Stimulated activated CD4-positive, alpha-beta T cell treated with anti-CD3 and anti-CD28 coated beads, TNF-alpha, amount 100 ng/mL, for 24 hours (primary cell): ENCODE data around the gene CADPS.
"Not testable (repeated sequence)": the region's sequence is repeated elsewhere in the genome, so short reads cannot be mapped to it uniquely, and the experiment has no call there.

Experiments
- DNase-seq, 3 experiments: peaks; one replicate each; pipeline ENCODE4 v3.0.0-alpha.2; 2020; ENCODE audit warnings: low read depth in 3 of 3

The CADPS gene

DNA sequence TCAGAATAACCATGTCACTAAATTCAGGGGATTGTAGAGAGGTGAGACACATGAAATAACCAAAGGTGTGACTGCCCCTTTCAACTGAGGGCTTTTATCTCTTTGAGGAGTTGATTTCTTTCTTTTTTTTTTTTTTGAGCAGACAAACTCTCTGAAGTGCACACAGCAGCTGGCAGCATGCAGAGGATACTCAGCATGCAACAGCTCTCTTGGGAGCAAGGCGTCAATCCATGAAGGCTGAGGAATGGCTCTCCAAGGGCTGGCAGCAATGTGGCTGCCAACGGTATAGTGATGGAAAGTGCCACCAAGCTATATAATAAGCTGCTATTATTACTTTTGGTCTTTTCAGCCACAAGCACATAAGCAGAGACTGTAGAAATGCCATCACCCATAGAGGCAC is 275.2 kb downstream of the CADPS start:
- no peak for DNase-seq

DNA sequence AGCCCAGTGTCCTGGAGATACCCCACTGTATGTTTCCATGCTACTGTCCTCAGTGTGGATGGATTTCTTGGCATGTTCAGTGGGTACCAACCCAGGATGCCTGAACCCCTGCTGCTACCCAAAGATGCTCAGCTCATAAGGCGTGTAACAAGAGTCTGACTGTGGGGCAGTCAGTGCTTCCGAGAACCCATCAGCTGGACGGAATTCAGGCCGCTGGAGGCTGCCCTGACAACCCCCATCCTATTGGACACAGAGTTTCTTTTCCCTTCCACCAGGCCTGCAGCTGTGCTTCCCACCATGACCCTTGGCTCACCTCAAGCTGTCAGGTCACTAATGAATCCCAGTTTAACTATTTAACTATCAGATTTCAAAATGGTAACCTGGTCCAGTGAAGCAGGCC is 277.7 kb downstream of the CADPS start:
- DNase-seq: no peak

DNA sequence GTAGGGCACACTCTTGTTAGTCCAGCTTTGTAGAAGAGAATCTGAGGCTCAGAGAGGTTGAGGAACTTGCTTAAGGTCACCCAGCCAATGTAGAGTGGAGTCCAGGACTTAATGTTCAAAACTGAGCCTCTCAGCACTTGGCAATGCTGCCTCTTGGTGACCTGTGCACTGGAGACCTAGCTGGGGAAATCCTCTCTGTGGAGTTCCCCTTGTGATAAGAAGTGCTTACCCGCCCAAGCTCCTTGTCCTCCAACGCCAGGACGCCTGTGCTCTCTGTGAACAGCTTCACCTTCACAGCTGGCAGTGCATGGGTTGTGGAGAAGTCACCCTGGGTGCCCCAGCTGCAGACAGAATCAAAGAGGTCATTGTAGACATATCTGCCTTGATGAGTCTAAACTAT is 282.8 kb downstream of the CADPS start:
- no peak for DNase-seq

DNA sequence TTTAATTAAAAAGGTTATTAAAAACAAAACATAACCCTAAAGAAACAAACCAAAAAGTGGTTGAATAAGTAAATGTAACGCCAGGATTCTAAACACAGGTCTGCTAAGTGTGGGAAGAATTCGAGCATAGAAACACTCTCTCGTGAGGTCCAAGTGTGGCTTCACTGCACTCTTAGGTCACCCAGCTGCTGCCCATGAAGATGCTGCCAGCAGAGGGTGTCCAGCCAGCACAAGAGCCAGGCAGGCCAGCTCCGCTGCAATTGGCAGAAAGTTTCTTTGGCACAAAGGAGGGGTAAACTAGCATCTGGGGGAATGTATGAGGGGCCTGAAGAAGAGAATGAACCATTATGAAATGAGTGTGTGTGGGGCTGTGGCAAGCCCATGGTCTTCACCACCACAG is 286.1 kb downstream of the CADPS start:
- DNase-seq: no peak

DNA sequence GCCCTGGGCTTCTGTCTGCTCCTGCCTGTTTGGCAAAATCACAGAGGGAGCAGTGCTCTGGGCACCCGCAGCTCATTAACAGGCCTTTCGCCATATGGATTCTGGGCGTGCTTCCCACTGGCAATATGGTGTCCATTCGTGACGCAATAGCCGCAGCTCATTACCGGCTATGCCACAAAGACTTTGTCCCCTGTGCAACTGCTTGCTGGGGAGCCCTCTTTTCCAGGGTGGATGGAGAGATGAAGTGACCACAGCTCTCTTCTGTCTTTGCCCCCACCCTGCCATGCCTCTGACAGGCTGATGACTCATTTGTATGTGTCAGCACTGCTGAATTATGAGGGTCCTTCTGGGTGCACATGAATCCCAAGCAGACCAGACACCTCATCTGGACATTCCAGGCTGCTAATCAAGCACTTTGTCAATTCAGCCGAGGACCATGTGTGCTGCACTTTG is 287.6 kb downstream of the CADPS start:
- no peak for DNase-seq

DNA sequence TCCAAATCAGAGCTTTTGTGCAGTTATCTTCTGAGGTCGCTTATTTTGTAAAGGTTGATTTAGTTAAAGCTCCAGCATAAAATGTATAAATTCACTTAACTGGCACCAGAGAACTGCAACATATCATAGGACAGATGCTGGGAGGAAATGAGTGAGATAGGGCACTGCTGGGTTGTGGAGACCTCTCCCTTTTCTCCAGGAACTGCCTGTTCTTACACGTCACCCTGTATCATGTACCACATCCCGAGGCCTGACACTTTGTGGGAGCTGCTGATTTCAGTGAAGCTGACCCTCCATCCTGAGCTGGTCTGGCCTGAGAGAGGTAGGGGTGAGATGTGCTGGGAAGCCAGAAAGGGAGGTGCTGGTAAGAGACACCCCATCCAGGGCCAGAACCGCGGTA is 288.0 kb downstream of the CADPS start:
- DNase-seq: no peak

DNA sequence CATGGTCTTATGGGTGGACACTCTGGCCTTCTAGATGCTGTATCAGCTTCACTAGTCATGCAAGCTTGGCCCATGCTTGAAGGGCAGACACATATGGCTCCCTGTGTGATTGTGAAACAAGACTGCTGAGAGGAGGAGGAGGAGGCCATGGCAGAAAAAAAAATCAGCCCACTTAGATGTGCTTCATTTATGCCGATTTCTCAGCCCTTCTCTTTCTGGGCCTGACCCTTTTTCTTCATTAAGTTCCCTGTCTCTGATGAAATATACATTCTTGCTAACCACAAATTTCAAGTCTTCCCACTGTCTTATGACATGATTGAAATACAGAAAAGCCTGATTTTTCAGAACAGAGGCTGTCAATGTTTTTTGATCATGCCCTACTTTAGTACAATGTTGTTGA is 288.9 kb downstream of the CADPS start:
- DNase-seq: no peak

DNA sequence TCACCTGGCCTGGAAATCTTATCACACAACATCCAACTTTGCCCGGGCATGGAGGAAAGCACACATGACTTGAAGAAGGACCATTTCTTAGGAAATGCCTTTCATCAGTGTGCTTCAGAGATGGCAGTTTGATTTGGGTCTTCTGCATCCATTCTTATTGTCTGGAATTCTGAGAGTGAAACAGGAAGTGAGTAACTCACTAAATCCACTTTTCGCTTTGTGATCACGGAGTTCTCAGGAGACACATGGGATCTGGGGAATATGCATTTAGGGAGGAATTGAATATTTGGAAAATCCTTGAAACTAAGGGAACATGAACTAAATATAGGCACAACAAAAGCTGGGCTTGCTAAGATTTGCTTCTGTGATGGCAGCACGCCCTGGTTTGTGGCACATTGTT is 289.4 kb downstream of the CADPS start:
- DNase-seq: no peak

DNA sequence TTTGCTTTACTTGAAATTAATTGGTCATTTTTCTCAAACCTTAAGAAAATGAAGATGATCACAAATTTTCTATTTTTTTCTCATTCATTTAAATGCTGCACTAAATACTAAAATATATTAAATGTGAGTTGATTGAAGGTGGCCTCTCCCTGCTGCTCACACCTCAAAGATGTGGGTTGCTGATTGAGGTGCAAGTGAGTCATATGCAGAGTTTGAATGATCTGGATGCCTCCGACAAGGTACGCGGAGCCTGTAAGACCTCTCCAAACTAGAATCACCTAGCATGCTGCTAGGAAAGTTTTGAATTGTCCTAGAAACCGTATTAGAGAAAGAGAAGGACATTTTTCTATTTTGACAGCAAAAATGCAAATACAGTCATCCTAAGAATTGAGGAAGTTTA is 290.6 kb downstream of the CADPS start:
- no peak for DNase-seq

DNA sequence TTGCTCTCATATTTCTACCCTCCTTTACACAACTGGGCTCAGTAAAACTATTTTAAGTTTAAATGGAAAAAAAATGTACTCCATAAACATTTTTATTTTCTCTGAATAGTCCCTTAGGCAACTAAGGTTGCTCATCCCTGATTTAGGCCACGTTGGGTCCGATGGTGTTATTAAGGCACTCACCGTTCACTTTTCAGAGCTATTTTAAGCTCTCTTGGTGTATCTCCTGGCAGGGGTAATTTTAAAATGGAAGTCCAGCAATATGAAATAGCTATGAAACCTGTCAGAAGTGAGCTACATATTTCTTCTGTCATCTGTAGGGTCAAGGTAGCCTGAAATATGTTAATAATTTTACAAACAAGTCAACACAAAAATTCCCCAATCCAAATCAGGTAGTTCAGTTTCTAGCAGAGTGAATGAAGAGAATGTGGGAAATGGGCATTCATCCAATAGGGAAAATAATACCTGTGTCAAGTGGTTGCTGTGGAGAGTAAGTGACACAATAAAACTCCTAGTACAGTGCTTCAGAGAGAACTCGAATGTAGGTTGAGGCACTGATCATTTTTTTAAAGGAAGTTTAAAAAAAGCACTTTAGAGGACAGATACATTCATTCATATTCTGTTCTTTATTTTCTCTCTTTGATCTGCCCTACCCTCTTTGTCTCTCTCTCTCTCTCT is 292.6 kb downstream of the CADPS start:
- no peak for DNase-seq

DNA sequence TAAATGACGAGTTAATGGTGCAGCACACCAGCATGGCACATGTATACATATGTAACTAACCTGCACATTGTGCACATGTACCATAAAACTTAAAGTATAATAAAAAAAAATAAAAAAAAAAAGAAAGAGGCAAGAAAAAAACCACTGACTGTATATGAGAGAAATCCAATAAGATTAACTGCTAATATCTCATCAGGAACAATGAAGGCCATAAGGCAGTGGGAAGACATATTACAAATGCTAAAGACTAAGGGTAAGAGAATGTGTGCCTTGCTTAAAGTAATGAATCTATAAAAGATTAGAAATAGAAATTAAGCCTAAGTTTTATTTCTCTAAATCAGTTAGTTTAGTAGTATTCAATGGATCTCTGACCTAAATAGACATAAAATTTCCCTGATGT is 294.7 kb downstream of the CADPS start:
- not testable (repeated sequence) for DNase-seq

DNA sequence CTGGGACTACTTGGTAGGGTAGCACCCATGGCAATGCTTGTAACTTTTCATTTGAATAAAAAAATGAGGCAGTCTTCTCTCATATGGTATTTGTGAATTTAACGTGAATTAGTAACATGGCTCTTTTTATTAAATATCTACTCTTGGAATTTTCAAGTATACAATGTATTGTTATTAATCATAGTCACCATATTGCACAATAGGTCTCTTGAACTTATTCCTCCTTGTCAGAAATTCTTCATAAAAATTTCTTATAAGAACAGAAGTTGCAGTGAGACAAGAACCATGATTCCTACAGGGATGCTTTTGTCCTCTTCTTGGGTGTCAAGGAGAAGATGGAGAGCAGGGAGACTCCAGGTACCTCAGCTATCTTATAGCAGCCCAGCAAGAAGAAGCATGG is 298.1 kb downstream of the CADPS start:
- no peak for DNase-seq

DNA sequence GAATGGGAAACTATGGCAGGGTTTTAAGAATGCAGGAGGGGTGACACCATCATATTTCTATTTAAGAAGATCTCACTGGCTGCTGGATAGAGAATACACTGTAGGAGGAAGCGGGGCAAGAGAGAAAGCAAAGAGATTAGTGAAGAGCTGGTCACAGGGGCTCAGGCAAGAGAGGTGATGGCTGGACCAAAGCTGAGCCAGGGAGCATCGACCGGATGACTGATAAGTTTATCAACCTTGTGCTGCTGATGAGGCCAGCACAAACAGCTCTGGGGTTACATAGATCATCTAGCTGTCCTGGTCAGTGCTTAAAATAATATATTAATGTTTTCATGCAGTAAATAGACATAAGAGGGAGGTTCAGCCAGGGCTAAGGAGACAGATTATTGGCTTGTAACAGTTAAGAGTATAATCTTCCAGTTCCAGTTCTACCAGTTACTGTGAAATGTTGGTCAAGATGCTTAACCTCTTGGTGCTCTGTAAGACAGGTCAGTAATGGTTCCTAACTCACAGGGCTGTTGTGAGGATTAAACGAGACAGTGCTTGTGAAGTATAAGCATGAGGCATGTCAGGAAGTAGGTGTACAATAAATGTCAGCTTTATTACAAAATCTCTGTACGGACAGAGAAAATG is 300.8 kb downstream of the CADPS start:
- no peak for DNase-seq

DNA sequence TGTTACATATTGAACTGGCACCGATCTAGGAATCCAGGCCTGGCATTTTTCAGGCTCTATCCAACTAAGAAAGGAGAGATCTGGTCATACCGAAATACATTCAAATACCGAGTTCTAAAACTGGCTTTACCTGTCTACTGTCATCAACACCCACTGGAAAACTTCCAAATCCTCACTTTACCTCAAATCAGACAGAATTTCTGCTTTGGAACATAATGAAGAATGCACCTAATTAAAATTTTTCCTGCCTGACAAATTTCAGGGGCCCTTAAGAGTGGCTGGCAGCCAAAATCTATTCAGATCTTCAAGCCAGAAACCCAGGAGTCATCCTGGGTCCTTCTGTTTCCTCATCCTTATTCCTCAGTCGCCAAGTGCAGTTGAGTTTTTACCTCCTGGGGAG is 303.3 kb downstream of the CADPS start:
- no peak for DNase-seq

DNA sequence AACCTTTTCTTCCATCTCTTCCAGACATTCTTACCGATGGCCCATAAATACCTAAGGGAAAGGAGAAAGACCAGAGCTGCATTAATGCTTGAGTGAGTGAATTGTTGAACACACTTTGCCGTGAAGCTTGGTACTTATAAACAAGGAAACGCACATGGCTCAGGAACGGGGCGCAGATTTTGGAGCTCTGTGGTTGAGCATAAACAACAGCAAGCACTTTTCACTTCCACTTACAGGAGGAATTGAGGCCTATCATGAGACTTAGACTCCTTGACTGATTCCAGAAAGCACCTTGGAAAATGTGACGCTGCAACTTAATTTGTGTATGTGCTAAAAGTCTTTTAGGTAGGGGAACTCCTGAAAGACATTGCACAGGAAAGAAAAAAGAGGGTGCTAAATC is 304.3 kb downstream of the CADPS start:
- no peak for DNase-seq

DNA sequence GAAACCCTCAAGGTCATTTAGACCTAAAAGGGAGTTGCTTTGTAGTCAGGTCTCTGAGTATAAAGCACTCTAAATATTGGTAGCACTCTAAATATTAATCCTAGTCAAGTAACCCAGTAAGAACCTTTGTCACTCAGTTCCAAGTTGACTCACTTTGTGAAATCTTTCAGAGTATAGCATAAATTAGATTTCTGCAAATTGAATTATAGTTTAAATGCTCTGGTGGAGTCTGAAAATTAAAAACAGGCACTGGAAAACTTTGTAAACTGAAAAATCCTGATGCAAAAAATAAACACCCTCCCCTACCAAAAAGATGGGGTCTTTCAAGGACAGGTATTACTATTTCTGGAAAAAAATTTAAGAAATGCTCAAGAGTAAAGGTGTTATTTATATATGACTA is 305.6 kb downstream of the CADPS start:
- DNase-seq: no peak

DNA sequence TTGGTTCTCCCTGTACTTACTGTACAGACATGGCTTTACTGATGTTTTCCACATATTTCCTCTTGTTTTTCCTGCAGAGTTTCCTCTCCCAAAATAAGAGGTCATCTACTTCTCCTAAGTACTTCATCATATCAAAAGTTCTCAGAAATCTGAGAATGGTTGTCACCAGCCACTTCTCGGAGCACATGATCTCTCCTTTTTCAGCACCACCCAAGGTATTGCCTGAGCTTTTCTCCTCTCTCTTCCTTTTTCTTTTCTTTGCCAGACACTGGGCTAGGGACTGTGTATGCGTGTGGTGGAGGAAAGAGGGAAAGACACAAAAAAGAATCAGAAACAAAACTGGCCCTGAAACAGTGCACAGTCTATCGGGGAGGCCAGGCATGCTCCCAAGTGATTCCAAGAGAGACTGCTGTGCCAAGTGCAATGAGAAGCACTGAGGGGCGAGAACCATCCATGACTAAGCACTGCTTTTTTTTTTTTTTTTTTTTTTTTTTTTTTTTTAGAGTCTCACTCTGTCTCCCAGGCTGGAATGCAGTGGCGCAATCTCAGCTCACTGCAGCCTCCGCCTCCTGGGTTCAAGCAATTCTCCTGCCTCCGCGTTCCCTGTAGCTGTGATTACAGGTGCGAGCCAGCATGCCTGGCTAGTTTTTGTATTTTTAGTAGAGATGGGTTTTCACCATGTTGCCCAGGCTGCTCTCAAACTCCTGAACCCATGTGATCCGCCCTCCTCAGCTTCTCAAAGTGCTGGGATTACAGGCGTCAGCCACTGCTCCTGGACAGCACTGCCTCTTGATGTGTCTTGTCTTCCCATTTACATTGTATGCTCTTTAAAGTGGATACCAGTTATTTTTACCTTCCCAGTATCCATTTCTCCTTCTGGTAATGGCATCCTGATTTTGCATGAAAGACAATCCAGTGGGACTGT is 307.9 kb downstream of the CADPS start:
- no peak for DNase-seq

DNA sequence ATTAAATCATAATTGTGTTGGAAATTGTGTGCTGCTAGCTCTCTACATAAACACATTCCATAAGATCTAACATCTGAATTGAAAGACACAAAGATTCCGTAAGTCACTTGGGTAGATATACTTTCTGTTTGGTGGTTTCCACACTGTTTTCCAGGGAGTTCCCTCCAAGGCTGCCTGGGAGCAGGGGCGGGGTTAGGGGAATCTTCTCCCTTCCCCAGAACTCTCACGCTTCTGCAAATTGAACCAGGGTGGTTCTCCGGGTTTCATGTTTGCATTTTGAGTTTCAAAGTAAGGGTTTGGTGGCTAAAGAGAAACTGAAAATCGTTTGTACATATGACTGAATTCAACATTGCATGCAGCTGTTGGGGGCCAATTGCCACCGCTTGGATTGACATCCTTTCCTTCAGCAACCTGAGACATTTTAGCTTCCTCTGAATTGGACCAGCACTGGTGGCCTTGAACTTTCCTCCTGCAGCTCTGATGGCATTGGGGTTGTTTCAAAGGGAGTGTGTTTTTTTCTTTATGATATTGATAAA is 309.1 kb downstream of the CADPS start:
- DNase-seq: no peak

DNA sequence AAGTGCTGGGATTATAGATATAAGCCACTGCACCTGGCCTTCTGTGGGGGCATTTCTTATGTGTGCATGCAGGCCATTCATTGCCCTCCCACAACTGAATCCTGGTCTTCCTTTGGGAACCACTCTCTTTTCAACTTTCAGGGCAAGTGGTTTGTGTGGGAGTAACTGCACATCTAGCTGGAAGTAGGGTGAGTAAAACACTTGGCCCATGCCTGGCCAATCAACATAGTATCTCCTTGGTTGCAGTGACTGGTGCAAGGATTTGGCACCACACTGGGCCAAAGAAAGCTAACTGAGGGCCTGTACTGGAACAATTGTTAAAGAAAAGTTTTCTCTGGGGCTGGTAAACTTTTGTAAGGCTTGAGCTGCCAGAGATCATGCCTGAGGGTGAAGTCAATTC is 312.6 kb downstream of the CADPS start:
- DNase-seq: no peak

DNA sequence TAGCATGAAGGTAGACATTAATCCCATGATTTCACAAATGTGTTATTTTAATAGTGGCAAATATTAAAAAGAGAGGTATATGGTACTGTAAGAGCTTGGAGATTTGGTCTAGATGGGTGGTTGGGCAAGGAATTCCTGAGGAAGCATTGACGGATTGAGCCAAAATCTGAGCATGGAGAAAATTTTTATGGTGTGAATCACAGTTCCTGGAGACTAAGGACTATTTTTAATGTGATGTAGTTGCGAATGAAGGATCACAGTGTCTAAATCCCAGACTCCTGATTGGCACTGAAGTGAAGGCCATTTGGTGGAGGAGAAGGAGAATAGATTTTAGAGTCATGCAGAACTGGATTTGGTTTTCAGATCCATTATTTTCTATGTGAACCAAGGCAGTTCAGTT is 313.2 kb downstream of the CADPS start:
- DNase-seq: no peak

DNA sequence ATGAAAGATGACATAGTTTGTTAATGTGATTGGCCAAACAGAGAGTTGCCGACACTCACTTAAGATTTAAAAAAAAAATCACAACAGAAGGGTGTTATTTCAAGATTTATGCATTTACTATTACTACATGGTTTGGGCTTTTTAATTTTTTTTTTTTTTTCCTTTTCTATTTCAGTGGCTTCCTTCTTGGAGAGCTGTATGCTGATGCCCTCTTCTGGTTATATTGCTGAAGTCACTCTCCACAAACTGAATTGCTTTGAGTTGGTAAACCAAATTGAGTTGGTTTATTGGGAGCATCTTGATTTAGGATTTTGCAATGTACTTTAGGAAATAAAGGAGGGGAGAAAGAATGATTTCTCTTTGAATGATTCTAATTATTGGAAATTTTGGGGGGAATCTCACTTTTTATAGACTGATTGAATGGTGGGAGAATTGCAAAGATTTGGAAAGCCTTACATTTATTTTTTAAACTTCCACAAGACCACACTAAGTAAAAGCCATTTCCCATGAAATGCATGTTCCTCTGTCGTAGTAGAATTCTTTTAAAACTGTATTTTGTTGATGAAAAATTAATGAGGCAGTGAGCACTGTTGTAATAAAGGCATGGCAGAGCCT is 315.3 kb downstream of the CADPS start:
- DNase-seq: no peak

DNA sequence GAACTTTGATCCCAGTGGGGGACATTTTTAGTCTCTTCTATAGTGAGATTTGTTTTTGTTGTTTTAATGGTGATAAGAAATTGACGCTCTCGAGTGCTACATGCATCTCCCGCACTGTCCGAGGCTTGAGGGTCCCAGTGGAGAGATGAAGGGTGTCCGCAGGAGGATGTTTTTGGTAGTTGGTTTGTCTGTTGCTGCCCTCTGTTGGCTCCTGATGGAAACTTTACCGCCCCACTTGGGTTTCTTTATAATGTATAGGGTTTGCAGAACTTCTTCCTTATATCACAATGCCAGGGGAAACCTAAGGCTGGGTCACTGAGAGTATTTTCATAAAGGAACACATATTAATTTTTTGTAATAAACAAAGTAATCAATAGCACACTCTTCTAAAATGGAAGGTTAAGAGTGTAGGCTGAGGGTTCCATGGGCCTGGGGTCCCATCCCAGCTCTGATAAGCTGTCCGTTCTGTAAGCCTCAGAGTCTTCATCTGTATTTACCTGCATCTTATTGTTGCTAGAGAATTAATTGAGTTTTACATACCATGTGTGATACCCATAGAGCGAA is 316.6 kb downstream of the CADPS start:
- DNase-seq: no peak
